ENCODE data around the gene COQ2. TPM values are rescaled to one million over a fixed set of nuclear protein-coding genes. Genes with fewer than 3 reads are reported as not detected.
"Not testable (repeated sequence)": the region's sequence is repeated elsewhere in the genome, so short reads cannot be mapped to it uniquely, and the experiment has no call there.

The COQ2 gene
- total RNA-seq (2014; rRNA removed; shearing (Covaris generic)), result 14.6 and 19.3 TPM in 2 replicates

- DNase-seq (ENCODE audit: low spot score), result peak; percentile 93
Observed at GRCh38 chr4:83284193-83285054, at the start of gene COQ2. COQ2 (minus strand) TSS chr4:83284798; CDS start chr4:83284764, 34 bp downstream.

GRCh38 chr4:83331956-83332355 lies 47.4 kb upstream of the COQ2 start:
- no peak for DNase-seq (ENCODE audit: low spot score)

- DNase-seq (ENCODE audit: low spot score), result no peak
Observed at GRCh38 chr4:83329521-83330110, 45.0 kb upstream of the COQ2 start.

GRCh38 chr4:83328521-83329187 lies 44.1 kb upstream of the COQ2 start:
- peak; percentile 43 for DNase-seq (ENCODE audit: low spot score)

GRCh38 chr4:83326546-83326945 lies 41.9 kb upstream of the COQ2 start:
- DNase-seq (ENCODE audit: low spot score), result no peak

GRCh38 chr4:83325306-83325705 lies 40.7 kb upstream of the COQ2 start:
- not testable (repeated sequence) for DNase-seq (ENCODE audit: low spot score)

GRCh38 chr4:83323136-83323535 lies 38.5 kb upstream of the COQ2 start:
- DNase-seq (ENCODE audit: low spot score), result no peak

GRCh38 chr4:83320548-83320947 lies 36.0 kb upstream of the COQ2 start:
- DNase-seq (ENCODE audit: low spot score), result no peak

GRCh38 chr4:83318666-83319065 lies 34.1 kb upstream of the COQ2 start:
- DNase-seq (ENCODE audit: low spot score), result no peak

- no peak for DNase-seq (ENCODE audit: low spot score)
Observed at GRCh38 chr4:83317671-83318070, 33.1 kb upstream of the COQ2 start.

GRCh38 chr4:83316459-83317165 lies 32.0 kb upstream of the COQ2 start:
- no peak for DNase-seq (ENCODE audit: low spot score)

- no peak for DNase-seq (ENCODE audit: low spot score)
Observed at GRCh38 chr4:83315341-83315870, 30.8 kb upstream of the COQ2 start.

- DNase-seq (ENCODE audit: low spot score), result no peak
Observed at GRCh38 chr4:83308672-83309071, 24.1 kb upstream of the COQ2 start.

GRCh38 chr4:83307920-83308319 lies 23.3 kb upstream of the COQ2 start:
- no peak for DNase-seq (ENCODE audit: low spot score)

- DNase-seq (ENCODE audit: low spot score), result no peak
Observed at GRCh38 chr4:83305187-83305586, 20.6 kb upstream of the COQ2 start.

- no peak for DNase-seq (ENCODE audit: low spot score)
Observed at GRCh38 chr4:83297548-83298260, 13.1 kb upstream of the COQ2 start.

- no peak for DNase-seq (ENCODE audit: low spot score)
Observed at GRCh38 chr4:83293305-83294046, 8.9 kb upstream of the COQ2 start.

GRCh38 chr4:83290059-83290774 lies 5.6 kb upstream of the COQ2 start:
- DNase-seq (ENCODE audit: low spot score), result not testable (repeated sequence)

- DNase-seq (ENCODE audit: low spot score), result not testable (repeated sequence)
Observed at GRCh38 chr4:83288381-83288780, 3.8 kb upstream of the COQ2 start.

GRCh38 chr4:83285055-83285407 lies 433 bp upstream of the COQ2 start:
- DNase-seq (ENCODE audit: low spot score), result peak; percentile 42

Data from HT-29 (cell line).